HG03442 (cell line): Measurements from ENCODE around the gene TMEM263.

Experiments
- ATAC-seq: cut with Tn5 transposase; IDR thresholded peaks from one replicate; pipeline ENCODE4 v1.9.1; 2021; ENCODE audit warnings: mild to moderate bottlenecking, moderate library complexity; ENCODE audit not compliant: unreplicated experiment

TMEM263 gene

DNA sequence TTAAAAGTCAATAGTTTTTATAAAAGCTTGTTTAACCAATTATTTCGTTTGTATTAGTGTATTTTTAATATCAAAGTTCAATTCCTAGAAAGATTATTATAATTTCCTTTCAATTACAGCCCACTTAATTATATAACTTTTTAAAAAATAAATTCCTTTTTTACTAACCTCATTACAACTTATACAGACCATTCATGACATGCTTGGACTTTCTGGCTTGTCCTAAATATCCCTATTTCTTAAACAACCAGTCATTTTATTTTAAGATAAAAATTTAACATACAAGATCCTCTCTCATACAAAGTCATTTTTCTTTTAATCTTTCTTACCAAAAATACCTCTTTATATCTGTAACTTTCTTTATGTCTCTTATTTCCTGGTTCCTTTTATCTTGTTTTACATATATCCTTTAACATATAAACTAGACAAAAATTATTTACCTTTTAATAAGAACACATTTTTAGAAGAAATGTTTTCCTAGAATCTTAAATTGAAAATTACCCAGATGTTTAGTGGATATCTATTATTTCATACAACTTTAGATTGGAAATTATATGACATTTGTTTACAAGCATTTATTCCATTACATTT lies 10.4 kb upstream of the TMEM263 start:
- ATAC-seq, result no peak

DNA sequence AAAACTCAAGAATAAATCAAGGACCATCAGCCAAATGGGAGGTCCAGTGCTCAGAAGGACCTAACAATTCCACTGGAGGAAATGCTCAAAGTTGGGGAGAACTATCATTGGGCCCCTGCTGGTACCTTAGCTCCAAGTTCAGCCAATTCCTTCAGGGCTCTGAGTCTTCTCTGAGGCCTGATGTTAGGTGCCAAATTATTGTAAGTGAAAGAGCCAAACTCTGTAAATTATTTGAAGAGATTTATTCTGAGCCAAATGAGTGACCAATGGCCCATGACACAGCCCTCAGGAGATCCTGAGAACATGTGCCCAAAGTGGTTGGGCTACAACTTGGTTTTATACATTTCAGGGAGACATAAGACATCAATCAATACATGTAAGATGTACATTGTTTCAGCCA lies 8.2 kb upstream of the TMEM263 start:
- no peak for ATAC-seq

DNA sequence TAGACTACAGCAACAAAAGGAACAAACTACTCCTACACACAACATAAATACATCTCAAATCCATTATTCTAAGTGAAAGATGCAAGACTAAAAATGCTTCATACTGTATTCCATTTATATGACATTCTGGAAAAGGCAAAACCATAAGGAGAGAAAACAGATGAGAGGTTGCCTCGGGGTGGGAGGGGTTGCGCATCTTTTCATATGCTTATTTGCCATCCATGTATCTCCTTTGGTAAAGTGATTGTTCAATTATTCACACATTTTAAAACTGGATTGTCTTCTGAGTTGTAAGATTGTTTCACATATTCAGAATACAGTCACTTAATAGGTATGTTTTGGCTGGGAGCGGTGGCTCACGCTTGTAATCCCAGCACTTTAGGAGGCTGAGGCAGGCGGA lies 5.1 kb upstream of the TMEM263 start:
- ATAC-seq, result no peak

DNA sequence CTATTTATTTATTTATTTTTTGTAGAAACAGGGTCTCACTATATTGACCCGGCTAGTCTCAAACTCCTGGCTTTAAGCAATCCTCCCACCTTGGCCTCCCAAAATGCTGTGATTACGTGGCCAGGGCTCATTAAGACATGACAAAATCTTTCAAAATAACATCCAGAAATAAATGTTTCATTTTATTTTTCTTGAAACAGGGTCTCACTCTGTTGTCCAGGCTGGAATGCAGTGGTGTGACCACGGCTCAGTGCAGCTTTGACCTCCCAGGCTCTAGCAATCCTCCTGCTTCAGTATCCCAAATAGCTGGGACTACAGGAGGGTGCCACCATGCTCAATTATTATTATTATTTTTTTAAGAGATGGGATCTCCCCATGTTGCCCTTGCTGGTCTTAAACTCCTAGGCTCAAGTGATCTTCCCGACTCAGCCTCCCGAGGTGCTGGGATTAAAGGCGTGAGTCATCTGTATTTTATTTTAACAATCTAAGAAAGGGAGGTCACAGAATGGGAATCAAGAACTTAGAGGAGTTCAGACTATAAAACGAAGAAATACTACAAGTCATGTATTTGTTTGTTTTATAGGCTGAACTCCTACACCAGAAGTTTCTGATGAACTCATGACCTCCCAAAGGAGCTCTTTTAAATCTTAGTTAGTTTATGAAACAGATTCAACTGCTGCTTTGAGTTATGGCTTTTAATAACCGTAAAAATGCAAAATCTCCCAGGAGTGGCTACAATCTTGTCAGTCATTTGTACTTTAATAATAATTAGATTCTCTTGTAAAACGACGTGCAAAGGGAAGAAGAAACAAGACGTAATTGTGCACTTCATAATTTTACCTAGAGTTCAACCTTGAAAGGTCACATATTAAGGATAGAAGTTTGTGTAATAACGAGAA lies 2.1 kb upstream of the TMEM263 start:
- no peak for ATAC-seq

DNA sequence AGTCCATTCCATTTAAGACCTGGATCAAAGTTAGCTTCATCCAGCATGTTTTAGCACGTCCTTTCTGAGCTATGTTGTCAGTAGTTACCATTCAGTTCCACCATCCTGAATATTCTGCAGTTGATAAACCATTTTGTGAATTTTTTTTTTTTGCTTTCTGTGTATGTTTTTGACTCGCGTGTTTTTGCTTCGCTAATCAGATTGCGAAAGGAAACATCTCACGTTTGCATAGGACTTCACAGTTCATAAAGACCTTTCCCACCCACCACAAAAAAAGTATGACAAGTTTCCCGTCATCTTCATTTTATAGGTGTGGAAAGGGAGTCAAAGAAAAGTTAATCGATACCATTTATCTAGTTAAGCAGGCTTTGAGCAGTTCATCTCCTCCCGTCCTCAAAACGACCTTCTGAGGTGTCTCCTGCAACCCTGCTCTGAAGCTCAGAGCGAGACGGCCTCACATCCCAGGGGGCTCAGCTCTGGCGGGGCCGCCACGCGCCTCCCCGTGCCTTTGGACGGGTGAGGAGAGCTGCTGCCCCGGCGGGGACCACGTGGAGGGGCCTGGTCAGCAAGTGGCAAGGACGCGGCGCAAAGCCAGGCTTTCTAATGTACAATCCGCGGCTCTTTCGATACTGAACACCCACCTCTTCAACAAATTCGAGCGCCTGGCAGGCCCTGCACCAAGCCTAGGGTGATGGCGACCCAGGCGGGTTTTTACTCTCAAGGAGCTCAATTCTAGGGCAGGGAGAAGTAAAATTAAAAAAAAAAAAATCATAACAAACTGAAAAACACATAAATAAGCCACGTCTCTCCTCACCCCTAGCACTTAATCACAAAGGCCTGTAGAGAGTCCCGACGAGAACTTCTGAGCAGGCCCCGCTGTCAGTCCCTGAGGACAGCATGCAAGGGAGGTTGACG lies 988 bp upstream of the TMEM263 start:
- peak; percentile 13 for ATAC-seq

DNA sequence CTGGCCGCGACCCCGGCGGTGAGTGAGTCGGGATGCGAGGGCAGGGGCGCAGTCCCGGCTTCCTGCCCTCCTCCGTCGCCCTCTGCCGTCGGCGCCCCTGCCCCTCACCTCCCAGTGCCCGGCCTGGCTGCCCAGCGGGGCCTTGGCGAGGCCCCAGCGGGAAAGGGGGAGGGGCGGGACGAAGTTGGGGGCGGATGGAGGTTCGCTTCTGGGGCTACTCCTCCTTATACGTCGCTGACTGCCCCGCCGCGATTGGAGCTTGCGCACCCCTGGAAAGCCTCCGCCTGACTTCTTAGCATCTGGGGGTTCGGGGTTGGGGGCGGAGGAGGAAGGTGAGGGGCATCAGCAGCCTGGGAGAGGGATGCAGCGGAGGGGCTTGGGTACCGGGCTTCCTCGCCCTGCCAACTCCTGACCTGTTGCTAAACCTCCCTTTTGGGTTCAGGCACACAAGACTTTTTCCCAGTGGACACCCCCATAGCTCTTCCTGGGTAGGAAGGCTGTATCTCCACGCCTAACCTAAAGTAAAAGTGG lies 406 bp downstream of the TMEM263 start:
- peak; percentile 33 for ATAC-seq

DNA sequence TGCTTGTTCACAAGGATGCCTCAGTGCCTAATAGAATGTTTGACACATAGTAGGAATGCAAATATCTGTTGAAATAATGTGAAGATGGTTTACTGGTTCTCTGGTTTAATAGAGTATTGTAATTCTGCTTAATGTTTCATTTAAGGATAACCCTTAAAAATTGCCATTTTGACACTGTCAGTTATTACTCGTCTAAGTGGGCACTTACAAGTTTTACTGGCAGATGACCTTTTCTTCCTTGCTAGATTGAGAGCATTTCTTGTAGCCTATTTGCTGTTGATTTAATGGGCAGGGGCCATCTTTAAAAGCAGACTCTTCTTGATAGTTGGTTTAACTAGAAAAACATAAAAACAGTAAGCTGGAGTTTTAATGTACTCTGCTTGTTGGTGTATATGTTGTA lies 1.9 kb downstream of the TMEM263 start:
- no peak for ATAC-seq

DNA sequence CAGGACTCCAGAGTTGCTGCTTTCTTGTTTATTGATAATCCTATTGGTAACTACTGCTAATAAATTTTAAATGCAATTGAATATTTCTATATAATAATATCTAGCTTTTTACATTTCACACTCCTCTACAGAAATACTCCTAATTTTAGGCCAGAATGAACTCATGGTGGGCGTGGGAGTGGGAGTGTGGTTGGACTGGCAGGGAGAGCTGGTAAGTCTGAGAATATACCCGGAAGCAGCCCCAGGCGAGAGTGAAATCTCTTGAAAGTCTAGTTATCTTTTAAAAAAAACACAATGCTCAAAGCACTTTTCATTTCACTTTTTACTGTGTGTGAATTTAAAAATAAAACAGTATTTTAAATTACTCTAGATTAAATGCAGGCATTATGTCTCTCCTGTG lies 4.7 kb downstream of the TMEM263 start:
- ATAC-seq, result no peak

DNA sequence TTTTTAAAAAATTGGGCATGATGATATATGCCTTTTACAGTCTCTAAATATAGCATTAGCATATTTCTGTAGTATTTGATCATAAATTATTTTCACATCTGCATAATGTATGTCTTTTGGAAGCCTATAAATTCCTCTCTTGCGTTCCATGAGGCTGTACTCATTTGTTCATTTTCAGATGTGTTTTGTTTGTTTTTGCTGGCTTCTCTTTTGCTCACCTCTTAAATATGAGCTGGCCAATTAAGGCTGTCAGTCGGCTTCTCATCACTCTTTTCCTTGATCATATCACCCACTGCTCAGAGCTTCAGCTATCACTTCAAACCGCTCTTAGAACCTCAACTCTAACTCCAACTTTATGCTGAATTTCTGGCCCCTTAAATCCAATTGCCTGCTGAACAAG lies 6.6 kb downstream of the TMEM263 start:
- ATAC-seq, result no peak

DNA sequence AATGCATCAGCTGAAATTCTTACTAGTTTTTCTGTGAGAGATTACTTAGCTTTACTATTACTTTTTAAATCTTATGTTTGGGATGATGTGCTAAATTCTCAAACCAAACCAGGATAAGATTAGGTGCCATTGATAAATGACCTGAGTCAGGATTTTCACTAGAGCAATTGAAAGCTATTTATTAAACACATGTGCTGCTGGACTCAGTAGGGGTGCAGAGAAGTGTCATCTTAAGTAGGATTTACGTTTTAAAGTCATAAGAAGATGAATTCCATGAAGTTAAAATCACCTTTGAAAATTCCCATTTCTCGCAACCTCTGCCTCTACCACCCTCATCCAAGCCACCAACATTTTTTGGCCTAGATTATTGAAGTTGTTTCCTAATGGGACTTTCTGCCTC lies 8.8 kb downstream of the TMEM263 start:
- ATAC-seq, result no peak

DNA sequence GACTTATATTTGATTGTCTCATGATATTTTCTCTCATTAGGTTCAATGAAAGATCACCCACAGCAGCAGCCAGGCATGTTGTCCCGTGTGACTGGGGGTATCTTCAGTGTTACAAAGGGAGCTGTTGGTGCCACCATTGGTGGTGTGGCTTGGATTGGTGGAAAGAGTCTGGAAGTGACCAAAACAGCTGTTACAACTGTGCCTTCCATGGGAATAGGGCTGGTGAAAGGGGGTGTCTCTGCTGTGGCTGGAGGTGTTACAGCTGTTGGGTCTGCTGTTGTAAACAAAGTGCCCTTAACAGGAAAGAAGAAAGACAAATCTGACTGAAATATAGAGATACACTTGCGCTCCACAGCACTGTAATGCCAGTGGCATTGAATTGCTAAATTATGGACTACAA lies 15.4 kb downstream of the TMEM263 start:
- ATAC-seq, result no peak

DNA sequence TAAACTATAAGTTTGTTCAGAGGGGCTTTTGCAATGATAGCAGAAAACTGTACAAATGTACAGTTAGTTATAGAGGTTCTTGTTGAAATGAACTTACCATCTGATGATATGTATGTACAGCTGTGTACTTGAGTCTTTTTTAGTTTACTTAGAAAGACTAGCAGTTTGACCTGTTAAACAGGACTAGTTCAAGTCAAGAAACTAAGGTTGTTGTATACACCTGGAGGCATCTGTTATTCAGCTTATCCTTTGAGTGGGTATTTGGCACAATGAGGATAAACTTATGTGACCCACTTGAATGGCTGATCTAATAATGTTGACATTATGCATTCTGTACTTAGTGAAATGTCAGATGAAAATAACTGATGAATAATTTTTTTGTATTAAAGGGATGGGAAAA lies 17.8 kb downstream of the TMEM263 start:
- no peak for ATAC-seq

DNA sequence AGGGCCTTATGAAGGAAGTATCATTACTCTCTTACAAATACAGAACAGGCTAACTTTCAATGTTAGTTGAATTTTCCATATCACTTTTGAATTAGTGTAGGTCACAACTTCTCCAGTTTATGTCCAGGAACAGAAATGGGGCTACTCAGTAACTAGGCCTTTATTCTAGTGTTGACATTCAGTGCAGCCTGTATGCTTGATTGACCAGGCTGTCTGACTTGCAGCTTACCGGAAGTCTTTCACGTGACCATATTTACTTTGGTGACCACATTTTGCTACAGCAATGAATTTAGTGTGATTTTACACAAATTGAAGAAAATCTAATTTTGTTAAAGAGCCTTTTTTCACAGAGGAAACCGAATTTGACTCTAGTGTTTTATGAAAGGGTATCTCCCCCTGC lies 18.8 kb downstream of the TMEM263 start:
- ATAC-seq, result no peak

DNA sequence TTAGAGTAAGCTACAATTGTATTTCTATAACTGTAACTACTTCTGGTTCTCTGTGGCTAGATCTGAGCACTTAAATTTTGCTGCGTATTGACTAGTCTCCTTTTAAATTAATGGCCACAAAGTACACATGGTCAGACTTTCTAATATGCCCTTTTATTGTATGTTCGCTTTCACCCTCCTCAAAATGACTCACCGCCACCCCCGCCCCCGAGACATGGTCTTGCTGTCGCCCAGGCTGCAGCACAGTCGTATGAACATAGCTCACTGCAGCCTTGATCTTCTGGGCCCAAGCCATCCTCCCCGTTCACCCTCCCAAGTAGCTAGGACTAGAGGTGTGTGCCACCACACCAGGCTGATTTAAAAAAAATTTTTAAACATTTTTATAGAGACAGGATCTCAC lies 19.4 kb downstream of the TMEM263 start:
- no peak for ATAC-seq

DNA sequence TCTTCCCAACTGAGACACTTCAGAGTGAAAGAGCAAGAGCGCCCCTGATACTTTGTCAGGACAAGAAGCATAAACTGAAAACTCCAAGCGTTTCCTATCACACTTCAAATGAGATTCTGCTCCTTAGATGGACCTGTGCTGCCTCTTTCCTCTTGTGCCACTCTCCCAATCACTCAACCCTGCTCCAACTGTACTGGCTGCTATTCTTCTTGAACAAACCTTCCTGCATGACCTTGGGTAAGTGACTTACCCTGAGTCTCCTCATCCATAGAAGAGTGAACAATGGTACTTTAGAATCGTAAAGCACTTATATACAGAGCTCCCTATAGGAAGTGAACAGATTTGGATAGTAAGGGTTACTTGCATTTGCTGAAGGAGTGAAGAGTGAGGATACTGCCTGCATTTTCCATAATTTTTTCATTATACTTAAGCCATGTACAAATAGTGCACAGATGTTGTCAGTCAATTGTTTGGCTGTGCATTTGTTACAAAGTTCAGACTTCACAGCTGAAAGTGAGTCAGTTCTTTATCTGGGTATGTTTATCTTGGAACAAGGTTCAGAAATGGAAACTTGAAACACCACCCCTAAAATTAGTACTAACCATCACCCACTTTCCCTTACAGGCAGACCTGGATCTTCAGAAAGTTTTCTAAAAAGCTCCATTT lies 20.4 kb downstream of the TMEM263 start:
- ATAC-seq, result no peak

DNA sequence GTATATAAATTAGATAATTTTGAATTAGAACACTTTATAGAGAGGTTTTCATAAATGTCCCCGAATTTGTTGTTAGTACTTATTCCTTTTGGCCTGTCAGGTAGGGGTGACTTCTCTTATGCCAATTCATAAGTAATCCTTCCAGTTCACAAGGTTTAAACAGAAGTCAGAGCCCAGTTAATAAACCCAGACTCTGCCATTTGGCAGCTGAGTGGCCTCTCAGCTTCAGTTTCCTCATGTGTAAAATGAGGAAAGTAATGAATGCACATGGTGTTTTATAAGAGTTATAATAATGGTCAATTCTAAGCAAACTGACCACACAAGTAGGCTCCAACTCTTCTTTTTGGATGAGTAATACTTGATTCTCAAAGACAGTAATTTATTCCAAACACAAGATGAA lies 21.0 kb downstream of the TMEM263 start:
- no peak for ATAC-seq

DNA sequence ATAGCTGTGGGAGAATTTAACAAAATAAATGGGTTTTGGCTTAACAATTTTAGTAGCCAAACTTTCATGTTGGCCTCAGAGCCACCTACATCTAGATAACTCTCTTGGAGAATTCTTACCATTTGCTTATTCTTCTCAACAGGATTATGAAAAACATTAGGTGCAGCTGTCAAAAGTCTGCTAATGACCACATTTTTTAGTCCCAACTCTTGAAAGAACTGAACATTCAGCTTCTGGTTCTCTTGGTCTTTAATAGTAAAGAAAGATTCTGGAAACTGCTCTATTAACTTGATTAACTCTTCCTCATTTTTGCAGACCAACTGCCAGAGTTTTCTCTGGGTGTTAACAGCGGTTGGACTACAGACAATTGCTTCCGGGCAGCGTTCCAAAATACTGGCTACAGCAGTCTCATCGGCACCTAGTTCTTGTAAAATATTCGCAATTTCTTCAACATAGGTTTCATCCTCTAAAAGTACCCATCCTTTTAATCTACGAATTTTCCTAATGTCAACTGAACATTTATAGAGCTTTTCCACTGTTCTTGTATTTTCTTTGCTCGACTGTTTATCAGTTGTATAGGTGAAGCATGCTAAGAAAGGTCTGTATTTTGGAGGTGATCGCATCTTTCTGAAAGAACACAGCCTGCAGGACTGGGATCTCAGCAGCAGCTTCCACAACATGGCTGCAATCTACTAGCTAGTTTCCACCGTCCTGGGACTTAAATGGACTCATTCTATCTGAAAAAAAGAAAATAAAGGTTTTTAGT lies 22.5 kb downstream of the TMEM263 start:
- ATAC-seq, result no peak

DNA sequence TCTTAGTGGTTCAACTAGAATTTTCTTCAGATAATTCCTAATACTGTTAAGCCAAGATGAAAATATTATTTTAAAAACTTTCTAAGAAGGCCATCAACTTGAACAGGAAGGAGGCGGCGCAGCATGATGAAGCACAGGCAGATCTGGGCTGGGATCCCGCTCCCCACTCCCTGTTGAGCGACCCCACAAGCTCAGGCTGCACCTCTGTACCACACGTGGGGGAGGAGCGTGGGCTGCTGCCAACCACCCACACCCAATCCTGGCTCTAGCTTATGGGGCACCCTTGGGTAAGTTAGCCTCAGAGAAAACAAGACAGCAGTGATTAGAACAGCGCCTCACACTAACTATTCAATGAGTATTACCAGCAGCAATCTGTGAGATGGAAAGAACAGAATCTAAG lies 25.2 kb downstream of the TMEM263 start:
- ATAC-seq, result no peak

DNA sequence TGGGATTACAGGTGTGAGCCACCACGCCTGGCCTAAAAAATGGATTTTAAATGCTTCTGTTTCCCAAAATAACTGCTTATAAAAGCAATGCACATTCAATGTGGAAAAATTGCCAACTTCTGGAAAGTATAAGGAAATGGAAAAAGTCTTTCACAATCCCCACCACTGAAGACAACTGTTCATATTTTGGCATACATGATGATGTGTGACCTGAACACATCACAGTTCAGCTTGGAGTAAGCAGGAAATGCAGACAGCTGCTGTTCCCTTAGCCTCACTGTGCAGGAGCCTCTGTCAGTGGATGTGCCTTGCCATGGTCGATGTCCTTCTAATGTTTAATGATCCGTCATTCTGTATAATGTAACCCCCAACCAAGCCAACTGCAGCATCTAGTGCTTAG lies 26.1 kb downstream of the TMEM263 start:
- ATAC-seq, result no peak

DNA sequence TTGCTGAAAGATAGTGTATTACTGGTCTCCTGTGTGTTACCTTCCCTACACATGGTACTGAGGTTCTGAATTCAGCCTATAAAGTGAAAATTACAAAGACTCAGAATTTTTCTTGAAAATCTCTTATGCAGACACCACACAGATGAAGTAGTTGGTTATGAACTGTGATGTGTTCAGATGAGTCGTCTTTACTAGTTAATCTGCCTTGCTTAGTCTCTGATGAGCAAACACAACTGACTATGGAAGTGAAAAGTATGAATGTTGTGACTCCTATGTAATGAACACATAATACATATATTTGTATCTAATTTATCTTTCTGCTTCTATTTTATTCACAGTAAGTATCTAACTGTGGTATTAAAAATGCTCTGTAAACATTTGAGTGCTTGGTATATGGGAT lies 26.5 kb downstream of the TMEM263 start:
- ATAC-seq, result no peak
